Mucosa of rectum (tissue), 2 donors: ENCODE measurements around the gene BEGAIN.

Source experiments
- H3K27ac ChIP-seq, 2 donors: one replicate each; pipeline ENCODE4 v1.7.0; 2013; ENCODE audit warnings: inconsistent platforms in 2 of 2, low read depth in 2 of 2, low read length in 2 of 2
- H3K27me3 ChIP-seq, 2 donors: one replicate each; pipeline ENCODE4 v1.7.0; 2013; ENCODE audit warnings: low read length in 2 of 2; ENCODE audit not compliant: control insufficient read depth in 2 of 2, insufficient read depth in 2 of 2
- H3K36me3 ChIP-seq, 2 donors: one replicate each; pipeline ENCODE4 v1.7.0; 2013; ENCODE audit warnings: low read length in 2 of 2; ENCODE audit not compliant: control insufficient read depth in 2 of 2, insufficient read depth in 2 of 2
- H3K4me1 ChIP-seq, 2 donors: one replicate each; pipeline ENCODE4 v1.7.0; 2013; ENCODE audit warnings: low read length in 2 of 2, mild to moderate bottlenecking in 1 of 2; ENCODE audit not compliant: control insufficient read depth in 2 of 2, insufficient read depth in 2 of 2
- H3K4me3 ChIP-seq, 2 donors: one replicate each; pipeline ENCODE4 v1.7.0; 2013; ENCODE audit warnings: low read length in 2 of 2
- H3K9ac ChIP-seq, 2 donors: one replicate each; pipeline ENCODE4 v1.7.0; 2013; ENCODE audit warnings: low read length in 2 of 2, low read depth in 1 of 2, mild to moderate bottlenecking in 1 of 2
- H3K9me3 ChIP-seq, 2 donors: one replicate each; pipeline ENCODE4 v1.7.0; 2013; ENCODE audit warnings: low read length in 2 of 2; ENCODE audit not compliant: control insufficient read depth in 2 of 2
- donor health status: healthy.
- donor health status: Normal muscosa, but diverticular disease.

Gene BEGAIN

DNA sequence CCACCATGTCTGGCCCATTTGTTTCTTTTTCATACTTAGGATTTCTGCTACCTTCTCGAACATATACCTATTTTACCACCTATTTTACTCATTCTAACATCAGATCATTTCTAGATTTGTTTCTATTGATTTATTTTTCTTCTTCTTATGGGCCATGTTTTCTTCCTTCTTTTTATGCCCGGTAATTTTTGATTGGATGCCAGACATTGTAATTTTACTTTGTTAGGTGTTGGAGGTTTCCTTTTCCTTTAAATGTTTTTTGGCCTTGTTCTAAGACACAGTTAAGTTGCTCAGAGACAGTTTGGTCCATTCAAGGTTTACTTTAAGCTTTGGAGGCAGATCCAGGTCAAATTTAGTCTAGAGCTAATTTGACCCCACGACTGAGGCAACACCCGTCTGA lies 14.7 kb upstream of the BEGAIN start:
- Histone ChIP-seq H3K4me3 (no peak overlapping the region), H3K9ac (no peak overlapping the region), H3K4me1 (no peaks in the 10 kb centered on the region), H3K27me3 (no peaks in the 10 kb centered on the region), H3K9me3 (no peaks in the 10 kb centered on the region), H3K36me3 (no peaks in the 10 kb centered on the region), H3K27ac (no peak overlapping the region)

- Histone ChIP-seq H3K9ac (no peak overlapping the region), H3K9me3 (no peaks in the 10 kb centered on the region), H3K27me3 (no peaks in the 10 kb centered on the region), H3K36me3 (no peaks in the 10 kb centered on the region), H3K4me3 (no peak overlapping the region), H3K4me1 (no peaks in the 10 kb centered on the region), H3K27ac (no peak overlapping the region)
Measured at GRCh38 chr14:100601064-100601463, 13.8 kb upstream of the BEGAIN start.

DNA sequence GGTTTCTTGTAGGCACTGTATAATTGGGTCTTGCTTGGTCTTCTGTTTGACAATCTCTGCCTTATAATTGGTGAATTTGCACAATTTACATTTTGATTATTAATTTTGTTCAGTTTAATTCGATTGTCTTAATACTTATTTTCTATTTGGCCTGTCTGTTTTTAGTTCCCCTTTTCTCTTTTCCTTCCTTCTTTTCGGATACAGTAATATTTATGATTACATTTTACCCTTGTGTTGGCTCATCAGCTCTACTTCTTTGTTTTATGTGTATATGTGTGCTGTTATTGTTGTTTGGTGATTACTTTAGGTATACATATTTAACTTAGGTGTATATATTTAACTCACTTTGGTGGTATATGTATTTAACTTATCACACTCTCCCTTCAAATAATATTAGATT lies 12.8 kb upstream of the BEGAIN start:
- Histone ChIP-seq H3K36me3 (no peaks in the 10 kb centered on the region), H3K4me1 (no peaks in the 10 kb centered on the region), H3K9ac (no peak overlapping the region), H3K27ac (no peak overlapping the region), H3K9me3 (no peaks in the 10 kb centered on the region), H3K27me3 (peaks cover 0 to 3% of the 10 kb centered on the region in 2 donors), H3K4me3 (no peak overlapping the region)

DNA sequence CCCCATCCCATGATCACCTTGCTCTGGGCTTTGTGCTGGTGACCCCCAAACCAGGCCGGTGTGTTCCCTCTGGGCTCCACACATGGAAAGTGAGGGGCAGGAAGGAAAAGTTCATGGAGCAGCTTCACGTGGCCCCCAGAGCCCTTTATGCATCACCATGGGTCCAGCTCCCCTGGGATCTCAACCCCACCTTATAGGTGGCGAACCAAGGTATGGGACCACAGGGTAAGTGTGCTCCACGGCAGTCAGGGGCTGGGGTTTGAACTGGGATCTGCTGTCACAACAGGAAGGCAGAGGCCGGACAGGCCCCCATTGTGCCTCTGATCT lies 7.4 kb upstream of the BEGAIN start:
- H3K36me3 ChIP-seq: no peaks in the 10 kb centered on the region
- no peaks in the 10 kb centered on the region for H3K4me1 ChIP-seq
- peaks cover under 1 to 6% of the 10 kb centered on the region in 2 donors for H3K27me3 ChIP-seq
- no peak overlapping the region for H3K27ac ChIP-seq
- no peaks in the 10 kb centered on the region for H3K9me3 ChIP-seq
- H3K9ac ChIP-seq: no peak overlapping the region
- no peak overlapping the region for H3K4me3 ChIP-seq

DNA sequence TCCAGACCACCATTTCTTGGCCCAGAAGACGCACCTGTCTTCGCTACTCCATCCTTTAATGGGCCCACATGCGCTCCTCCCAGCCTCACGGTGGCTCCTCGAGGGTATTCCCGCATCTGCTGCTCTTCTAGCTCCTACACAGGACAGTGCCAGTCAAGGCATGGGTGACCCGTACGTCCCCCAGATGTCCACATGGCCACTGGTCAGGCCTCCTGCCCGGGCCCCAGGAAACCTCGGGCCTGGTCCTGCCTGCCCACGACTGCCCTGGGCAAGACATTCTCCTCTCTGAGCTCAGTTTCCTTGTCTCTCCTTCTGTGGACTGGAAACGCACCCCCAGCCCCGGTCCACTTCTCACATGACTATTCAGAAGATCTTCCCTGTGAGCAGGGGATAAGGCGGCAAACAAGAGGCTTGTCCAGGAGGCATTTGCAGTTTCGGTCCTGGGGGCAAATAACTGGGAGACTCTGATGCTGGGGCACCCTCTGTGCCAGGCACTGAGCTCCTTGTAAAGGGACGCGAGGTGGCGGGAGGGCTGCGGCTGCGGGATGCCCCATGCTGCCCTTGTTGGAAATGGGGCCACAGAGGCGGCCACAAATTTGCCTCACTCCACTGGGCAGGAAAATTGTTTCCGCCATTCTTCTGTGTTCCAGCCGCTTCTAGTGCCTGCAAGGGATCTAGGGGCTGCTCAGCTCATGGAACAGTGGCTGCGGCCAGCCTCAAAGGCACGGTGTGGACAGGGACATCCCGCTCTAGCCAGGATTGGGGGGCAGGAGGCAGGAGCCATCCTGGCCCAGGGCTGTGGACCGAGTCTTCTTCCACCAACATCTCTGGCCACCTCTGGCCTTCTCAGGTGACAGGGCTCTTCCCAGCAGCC lies 6.8 kb upstream of the BEGAIN start:
- Histone ChIP-seq H3K9me3 (no peaks in the 10 kb centered on the region), H3K9ac (no peak overlapping the region), H3K27me3 (peaks cover 4 to 6% of the 10 kb centered on the region in 2 donors)

DNA sequence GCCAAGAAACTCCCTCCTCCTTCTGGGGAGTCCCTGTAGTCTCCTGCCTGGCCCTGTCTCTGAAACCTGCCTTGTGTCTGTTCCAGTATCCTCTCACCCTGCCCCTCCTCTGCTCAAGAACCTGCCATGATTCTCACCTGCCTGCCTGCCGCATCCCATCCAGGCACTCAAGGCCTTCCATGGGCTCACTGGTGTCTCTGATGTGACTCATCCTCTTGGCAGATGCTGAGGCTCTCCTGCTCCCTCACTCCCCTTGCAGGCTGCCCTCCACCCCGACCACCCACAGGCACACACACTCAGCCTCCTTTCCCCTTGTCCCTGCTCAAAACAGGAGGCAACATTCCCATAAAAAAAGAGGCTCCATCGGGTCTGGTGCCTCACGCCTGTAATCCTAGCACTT lies 5.8 kb upstream of the BEGAIN start:
- Histone ChIP-seq H3K4me3 (no peak overlapping the region), H3K36me3 (no peaks in the 10 kb centered on the region)

More for the DNA sequence above, 6.8 kb upstream of the BEGAIN start:
- no peaks in the 10 kb centered on the region for H3K36me3 ChIP-seq
- H3K4me1 ChIP-seq: no peaks in the 10 kb centered on the region
- H3K27ac ChIP-seq: no peak overlapping the region
- no peak overlapping the region for H3K4me3 ChIP-seq

GRCh38 chr14:100592461-100592891 lies 5.3 kb upstream of the BEGAIN start:
- Histone ChIP-seq H3K9me3 (no peaks in the 10 kb centered on the region), H3K9ac (no peak overlapping the region), H3K27me3 (peaks cover 9 to 14% of the 10 kb centered on the region in 2 donors), H3K36me3 (no peaks in the 10 kb centered on the region), H3K27ac (no peak overlapping the region), H3K4me1 (no peaks in the 10 kb centered on the region), H3K4me3 (no peak overlapping the region)

More for the DNA sequence above, 5.8 kb upstream of the BEGAIN start:
- Histone ChIP-seq H3K27ac (no peak overlapping the region), H3K9me3 (no peaks in the 10 kb centered on the region), H3K4me1 (no peaks in the 10 kb centered on the region), H3K27me3 (peaks cover 5 to 10% of the 10 kb centered on the region in 2 donors), H3K9ac (no peak overlapping the region)

DNA sequence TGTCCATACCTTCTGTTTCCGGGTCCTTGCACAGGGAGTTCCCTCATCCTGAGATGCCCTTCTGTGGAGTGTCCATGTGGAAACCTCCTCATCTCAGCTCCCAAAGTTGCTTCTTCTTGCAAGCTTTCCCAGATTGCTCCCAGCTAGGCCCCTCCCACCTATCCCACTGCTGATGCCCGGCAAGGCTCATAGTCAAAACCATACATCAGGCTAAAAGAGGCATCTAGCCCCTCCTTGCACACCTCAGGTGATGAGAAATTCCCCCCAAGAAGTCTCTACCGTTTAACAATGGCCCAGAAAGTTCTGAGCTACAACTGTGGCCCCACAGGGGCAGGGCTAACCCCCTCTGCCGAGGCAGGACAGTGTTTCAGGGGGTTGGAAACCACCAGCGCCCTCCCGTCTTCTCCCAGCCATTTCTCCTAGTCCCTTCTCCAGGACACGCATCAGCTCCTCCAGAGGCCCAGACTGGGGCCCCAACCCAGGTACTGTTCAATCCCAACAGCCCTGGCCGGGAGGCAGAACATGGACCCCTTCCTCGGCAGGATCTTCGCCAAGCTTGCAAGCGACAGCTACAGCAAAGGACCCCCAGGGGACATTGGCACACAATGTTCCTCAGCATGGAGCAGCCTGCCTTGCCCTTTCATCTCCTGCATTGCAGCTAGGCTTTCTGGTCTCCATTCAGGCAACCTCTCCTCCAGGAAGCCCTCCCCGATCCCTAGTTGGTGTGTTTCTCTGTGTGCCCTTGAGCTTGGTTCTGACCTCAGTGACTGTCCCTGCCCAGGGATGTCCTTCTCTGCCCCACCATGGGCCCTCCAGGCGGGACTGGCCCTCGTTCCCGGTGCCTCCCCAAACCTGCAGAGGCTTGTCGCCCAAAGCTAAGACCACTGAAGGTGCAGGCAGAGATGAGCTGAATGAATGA lies 4.5 kb upstream of the BEGAIN start:
- Histone ChIP-seq H3K36me3 (no peaks in the 10 kb centered on the region), H3K27me3 (peaks cover 9 to 14% of the 10 kb centered on the region in 2 donors), H3K9ac (no peak overlapping the region), H3K4me3 (no peak overlapping the region), H3K9me3 (no peaks in the 10 kb centered on the region), H3K27ac (no peak overlapping the region), H3K4me1 (peaks cover 0 to under 1% of the 10 kb centered on the region in 2 donors)

DNA sequence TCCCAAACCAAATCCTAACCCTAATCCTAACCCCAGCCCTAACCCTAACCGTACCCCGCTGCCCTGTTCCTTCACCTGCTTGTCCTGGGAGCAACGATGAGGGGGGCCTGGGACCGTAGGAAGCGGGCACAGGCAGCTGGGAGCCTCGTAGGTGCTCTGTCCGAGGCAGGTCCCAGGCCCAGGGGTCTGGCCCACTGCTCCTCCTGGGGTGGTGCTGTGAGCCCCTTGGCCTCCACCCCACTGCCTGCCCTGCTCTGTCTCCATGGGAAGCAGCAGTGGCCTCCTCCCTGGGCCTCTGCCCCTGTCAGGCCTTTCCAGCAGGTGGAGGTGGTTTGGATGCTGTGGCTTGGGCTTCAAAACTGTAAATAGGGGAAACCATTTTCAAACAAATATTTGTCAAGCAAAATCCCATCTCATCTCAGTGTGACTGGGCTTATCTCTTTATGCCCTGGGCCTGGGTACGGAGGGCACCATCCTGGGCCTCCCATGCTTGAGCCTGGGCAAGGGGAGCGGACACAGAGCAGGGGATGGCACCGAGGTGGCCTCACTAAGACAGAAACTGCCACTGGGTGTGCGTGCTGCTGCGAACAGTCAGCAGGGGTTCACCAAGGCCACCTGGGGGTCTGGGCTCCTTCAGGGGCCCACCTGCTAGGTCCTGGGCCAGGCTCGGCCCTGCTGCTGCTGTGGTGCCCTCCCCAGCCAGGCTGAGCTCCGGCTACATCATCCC lies 3.7 kb upstream of the BEGAIN start:
- peaks cover 9 to 14% of the 10 kb centered on the region in 2 donors for H3K27me3 ChIP-seq
- no peak overlapping the region for H3K9ac ChIP-seq
- no peak overlapping the region for H3K27ac ChIP-seq
- peaks cover 5 to 6% of the 10 kb centered on the region in 2 donors for H3K4me1 ChIP-seq
- H3K4me3 ChIP-seq: no peak overlapping the region
- H3K36me3 ChIP-seq: no peaks in the 10 kb centered on the region
- no peaks in the 10 kb centered on the region for H3K9me3 ChIP-seq
